CD4-positive, alpha-beta T cell treated with Interleukin-15 for 1 hour (primary cell): ENCODE results near the gene BLCAP.
"Not testable (repeated sequence)": the region's sequence is repeated elsewhere in the genome, so short reads cannot be mapped to it uniquely, and the experiment has no call there.

Source experiments
- DNase-seq: peaks from one replicate; pipeline ENCODE4 v3.0.0-alpha.2; 2020

Gene BLCAP

DNA sequence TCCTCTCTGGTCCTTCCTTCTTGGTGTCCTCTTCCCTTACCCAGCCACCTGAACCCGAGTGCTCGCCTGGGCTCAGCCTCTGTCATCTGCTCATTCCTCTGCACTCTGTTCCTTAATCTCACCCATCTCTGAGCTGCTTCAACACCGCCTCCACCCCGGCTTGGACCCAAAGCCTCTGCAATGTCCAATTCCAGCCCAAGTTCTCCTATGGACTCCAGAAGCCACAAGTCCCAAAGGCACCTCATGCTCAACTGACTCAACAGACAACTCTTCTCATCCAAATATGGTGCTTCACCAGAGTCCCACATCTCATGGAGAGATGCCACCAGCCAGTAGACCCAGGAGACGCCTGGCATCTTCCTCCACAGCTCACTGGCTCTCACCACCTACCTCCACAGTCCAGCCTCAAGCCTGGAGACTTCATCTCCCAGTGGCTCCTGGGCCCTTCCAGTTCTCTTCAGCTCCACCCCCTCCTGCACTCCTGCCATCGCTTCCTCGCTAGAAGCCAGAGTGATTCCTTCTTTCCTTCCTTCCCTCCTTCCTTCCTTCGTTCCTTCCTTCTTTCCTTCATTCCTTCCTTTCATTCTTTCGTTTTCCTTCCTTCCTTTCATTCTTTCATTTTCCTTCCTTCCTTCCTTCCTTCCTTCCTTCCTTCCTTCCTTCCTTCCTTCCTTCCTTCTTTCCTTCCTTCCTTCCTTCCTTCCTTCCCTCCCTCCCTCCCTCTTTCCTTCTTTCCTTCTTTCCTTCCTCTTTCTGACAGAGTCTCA is 47.6 kb downstream of the BLCAP start:
- no peak for DNase-seq

- no peak for DNase-seq
Measured at GRCh38 chr20:37479266-37479665, 48.4 kb downstream of the BLCAP start.

- DNase-seq: no peak
Measured at GRCh38 chr20:37477041-37477440, 50.6 kb downstream of the BLCAP start.

GRCh38 chr20:37475252-37475651 is 52.4 kb downstream of the BLCAP start:
- no peak for DNase-seq

GRCh38 chr20:37474386-37474785 is 53.3 kb downstream of the BLCAP start:
- DNase-seq: no peak

GRCh38 chr20:37473249-37474000 is 54.3 kb downstream of the BLCAP start:
- no peak for DNase-seq

DNA sequence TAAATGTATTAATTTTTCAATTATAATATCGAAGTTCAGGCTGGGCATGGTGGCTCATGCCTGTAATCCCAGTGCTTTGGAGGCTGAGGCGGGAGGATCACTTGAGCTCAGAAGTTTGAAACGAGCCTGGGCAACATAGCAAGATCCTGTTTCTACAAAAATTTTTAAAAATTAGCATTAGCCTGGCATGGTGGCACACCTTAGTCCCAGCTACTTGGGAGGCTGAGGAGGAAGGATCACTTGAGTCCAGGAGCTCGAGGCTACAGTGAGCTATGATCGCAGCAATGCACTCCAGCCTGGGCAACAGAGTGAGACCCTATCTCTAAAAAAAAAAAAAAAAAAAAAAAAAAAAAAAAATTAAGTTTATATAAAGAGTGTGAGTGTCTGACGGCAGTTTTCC is 55.2 kb downstream of the BLCAP start:
- not testable (repeated sequence) for DNase-seq

- DNase-seq: no peak
Measured at GRCh38 chr20:37471741-37472235, 55.9 kb downstream of the BLCAP start.

- DNase-seq: not testable (repeated sequence)
Measured at GRCh38 chr20:37470190-37470589, 57.5 kb downstream of the BLCAP start.

GRCh38 chr20:37469531-37469930 is 58.1 kb downstream of the BLCAP start:
- no peak for DNase-seq

DNA sequence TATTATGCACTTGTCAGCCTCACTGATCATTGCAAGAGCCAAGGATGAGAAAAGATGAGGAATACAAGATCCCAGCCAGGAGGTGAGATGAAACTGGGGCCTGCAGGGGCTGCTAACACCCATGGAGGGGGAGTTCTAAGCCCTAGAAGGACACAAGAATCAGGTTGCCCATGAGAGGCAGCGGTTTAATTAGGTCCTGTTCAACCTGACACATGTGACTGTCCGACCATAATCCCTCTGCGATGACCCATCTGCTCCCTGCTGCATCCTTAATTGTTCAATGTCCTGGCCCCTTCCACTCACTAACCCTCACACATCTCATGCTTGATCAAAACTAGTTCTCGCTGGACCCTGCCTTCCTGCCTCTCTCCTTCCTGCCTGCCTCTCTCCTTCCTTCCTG is 58.8 kb downstream of the BLCAP start:
- DNase-seq: no peak
